IMR-90 (cell line): ENCODE data around the gene PEAK1. TPM values are rescaled to one million over a fixed set of nuclear protein-coding genes. Genes with fewer than 3 reads are reported as not detected.
A peak's percentile ranks its signal among the peaks of the same experiment; 100 is the strongest.

ENCODE experiments used
- ATAC-seq: fragments of 200-7000 bp; cut with Tn5 transposase; 2 replicates; pipeline ENCODE4 v1.9.1; 2020; ENCODE audit warnings: low read depth, mild to moderate bottlenecking, moderate library complexity
- BruUV-seq: library from RNA; stranded (reverse); fragments of 400-500 nt; replicated peaks from 2 replicates; lab custom pipeline; 2021; lab: Mats Ljungman, UMichigan
- CTCF ChIA-PET: fragments of 300-600 bp; formaldehyde crosslinking; extraction: SDS; loops from one replicate; lab custom pipeline; 2021; ENCODE audit warnings: antibody characterized with exemption; lab: Yijun Ruan, JAX
- POLR2A ChIA-PET: fragments of 300-600 bp; sonication (Branson Sonifier 250); formaldehyde crosslinking; loops from one replicate; lab custom pipeline; 2022; ENCODE audit warnings: antibody characterized with exemption; ENCODE audit not compliant: unreplicated experiment; lab: Charles Lee
- DNase-seq: peaks from one replicate; pipeline ENCODE4 v3.0.0; 2013
- H2AFZ ChIP-seq: replicated peaks from 2 replicates; pipeline ENCODE3; 2013; ENCODE audit warnings: low read length, mild to moderate bottlenecking; ENCODE audit not compliant: poor library complexity
- H2AK5ac ChIP-seq: 2 replicates; pipeline ENCODE4 v1.6.1; 2013; ENCODE audit warnings: low read depth, low read length, inconsistent platforms
- H2AK9ac ChIP-seq: replicated peaks from 2 replicates; pipeline ENCODE3; 2013; ENCODE audit warnings: mild to moderate bottlenecking, low read depth, low read length, moderate library complexity; ENCODE audit not compliant: poor library complexity
- H2BK120ac ChIP-seq: 2 replicates; pipeline ENCODE4 v1.6.1; 2013; ENCODE audit warnings: low read depth, low read length, inconsistent platforms
- H2BK15ac ChIP-seq: 3 replicates; pipeline ENCODE4 v1.6.1; 2013; ENCODE audit warnings: low read depth, low read length, inconsistent platforms
- H2BK20ac ChIP-seq: 2 replicates; pipeline ENCODE4 v1.6.1; 2013; ENCODE audit warnings: low read depth, mild to moderate bottlenecking, inconsistent platforms, low read length, moderate library complexity
- H2BK5ac ChIP-seq: 2 replicates; pipeline ENCODE4 v1.6.1; 2013; ENCODE audit warnings: mild to moderate bottlenecking, low read depth, low read length, inconsistent platforms; ENCODE audit not compliant: poor library complexity, severe bottlenecking
- H3K14ac ChIP-seq: replicated peaks from 2 replicates; pipeline ENCODE4 v1.6.1; 2013; ENCODE audit warnings: low read depth, low read length, inconsistent platforms
- H3K18ac ChIP-seq: 2 replicates; pipeline ENCODE4 v1.6.1; 2013; ENCODE audit warnings: low read depth, low read length, control low read depth
- H3K23ac ChIP-seq: 2 replicates; pipeline ENCODE4 v1.6.1; 2013; ENCODE audit warnings: low read depth, low read length, inconsistent platforms
- H3K27ac ChIP-seq: 2 replicates; pipeline ENCODE4 v1.5.1; 2013; ENCODE audit warnings: mild to moderate bottlenecking, control low read depth, low read length; ENCODE audit not compliant: insufficient read depth
- H3K27me3 ChIP-seq: 2 replicates; pipeline ENCODE4 v1.6.1; 2013; ENCODE audit warnings: low read length; ENCODE audit not compliant: control insufficient read depth, insufficient read depth
- H3K36me3 ChIP-seq: 2 replicates; pipeline ENCODE4 v1.6.1; 2013; ENCODE audit warnings: low read length, mixed read lengths; ENCODE audit not compliant: control insufficient read depth, insufficient read depth
- H3K4ac ChIP-seq: 2 replicates; pipeline ENCODE4 v1.6.1; 2013; ENCODE audit warnings: low read depth, low read length, inconsistent platforms
- H3K4me1 ChIP-seq: 2 replicates; pipeline ENCODE4 v1.6.1; 2013; ENCODE audit warnings: low read length, mixed read lengths; ENCODE audit not compliant: control insufficient read depth, insufficient read depth
- H3K4me2 ChIP-seq: 2 replicates; pipeline ENCODE4 v1.6.1; 2013; ENCODE audit warnings: low read depth, mild to moderate bottlenecking, control low read depth, low read length, moderate library complexity
- H3K4me3 ChIP-seq: 2 replicates; pipeline ENCODE4 v1.5.1; 2013; ENCODE audit warnings: low read depth, mild to moderate bottlenecking, control low read depth, low read length, moderate library complexity; ENCODE audit not compliant: insufficient read depth
- H3K56ac ChIP-seq: 2 replicates; pipeline ENCODE4 v1.6.1; 2013; ENCODE audit warnings: low read length, inconsistent platforms; ENCODE audit not compliant: insufficient read depth; ENCODE audit errors: extremely low read depth
- H3K79me1 ChIP-seq, 2 experiments: 2 replicates each; pipeline ENCODE4 v1.6.1; 2013; ENCODE audit warnings: low read length in 2 of 2, inconsistent platforms in 1 of 2, low read depth in 1 of 2
- H3K9ac ChIP-seq: 2 replicates; pipeline ENCODE4 v1.6.1; 2013; ENCODE audit warnings: low read depth, low read length, control low read depth
- H3K9me1 ChIP-seq: 2 replicates; pipeline ENCODE4 v1.6.1; 2013; ENCODE audit warnings: low read length, inconsistent platforms; ENCODE audit not compliant: insufficient read depth
- H3K9me3 ChIP-seq: 2 replicates; pipeline ENCODE4 v1.6.1; 2013; ENCODE audit warnings: low read length; ENCODE audit not compliant: control insufficient read depth, insufficient read depth
- H4K20me1 ChIP-seq: 2 replicates; pipeline ENCODE4 v1.6.1; 2013; ENCODE audit warnings: low read length, inconsistent platforms; ENCODE audit not compliant: insufficient read depth
- H4K5ac ChIP-seq: 2 replicates; pipeline ENCODE4 v1.6.1; 2013; ENCODE audit warnings: mild to moderate bottlenecking, low read depth, low read length, control low read depth
- H4K8ac ChIP-seq, 2 experiments: 2 replicates each; pipeline ENCODE4 v1.6.1; 2013; ENCODE audit warnings: low read depth in 2 of 2, low read length in 2 of 2, control low read depth in 1 of 2, inconsistent platforms in 1 of 2
- H4K91ac ChIP-seq: 2 replicates; pipeline ENCODE4 v1.6.1; 2013; ENCODE audit warnings: low read depth, low read length, inconsistent platforms; ENCODE audit not compliant: insufficient read depth
- CEBPB ChIP-seq: IDR thresholded peaks from 2 replicates; pipeline ENCODE4 v1.6.1; 2012; ENCODE audit warnings: low read depth, low read length, improper control_type of control experiment
- CTCF ChIP-seq: conservative IDR thresholded peaks from 2 replicates; pipeline ENCODE4 v1.5.1; 2012; ENCODE audit warnings: mild to moderate bottlenecking, low read depth, low read length, improper control_type of control experiment
- ELK1 ChIP-seq: fragments of 150-350 bp; IDR thresholded peaks from 2 replicates; pipeline ENCODE4 v1.6.1; 2016; ENCODE audit warnings: low read depth, mild to moderate bottlenecking, low read length, moderate library complexity, borderline replicate concordance
- MXI1 ChIP-seq: IDR thresholded peaks from 2 replicates; pipeline ENCODE4 v1.6.1; 2012; ENCODE audit warnings: low read depth, mild to moderate bottlenecking, low read length, moderate library complexity, borderline replicate concordance
- NFE2L2 ChIP-seq: fragments of 150-350 bp; IDR thresholded peaks from 2 replicates; pipeline ENCODE4 v1.6.1; 2016; ENCODE audit warnings: low read depth, mild to moderate bottlenecking, low read length
- RCOR1 ChIP-seq: IDR thresholded peaks from 2 replicates; pipeline ENCODE4 v1.6.1; 2012; ENCODE audit warnings: mild to moderate bottlenecking, low read length, improper control_type of control experiment; ENCODE audit not compliant: insufficient replicate concordance
- SMC3 ChIP-seq: fragments of 150-350 bp; IDR thresholded peaks from 2 replicates; pipeline ENCODE4 v1.6.1; 2016; ENCODE audit warnings: low read depth, mild to moderate bottlenecking, antibody characterized with exemption, low read length, moderate library complexity
- USF2 ChIP-seq: fragments of 150-350 bp; IDR thresholded peaks from 2 replicates; pipeline ENCODE4 v1.6.1; 2017; ENCODE audit warnings: mild to moderate bottlenecking, antibody characterized with exemption, low read length, low read depth
- WGBS, 2 experiments: methylation state at CpG; one replicate each; pipeline versions ENCODE4 v1.1.5 to v1.1.7; 2013; ENCODE audit warnings: missing lambda C conversion rate in 2 of 2; ENCODE audit not compliant: insufficient read length in 1 of 2; ENCODE audit errors: extremely low coverage in 2 of 2; 5-methylcytosine and 5-hydroxymethylcytosine counted together
- dilution Hi-C: fragments of 300-500 bp; cut with HindIII; formaldehyde crosslinking; loops from one replicate; pipeline ENCODE4 v1.14.3; 2018; ENCODE audit warnings: low sequenced_read_pairs; ENCODE audit not compliant: unreplicated experiment
- in situ Hi-C: fragments of 300-500 bp; cut with MboI; formaldehyde crosslinking; loops from 3 replicates; pipeline ENCODE4 v1.14.3; 2019; ENCODE audit warnings: low sequenced_read_pairs, inconsistent platforms, mixed read lengths
- intact Hi-C: fragments of 100-400 bp; cut with micrococcal nuclease; formaldehyde crosslinking; loops from 2 replicates; pipeline ENCODE4 v1.10.0; 2022
- polyA plus RNA-seq, 3 experiments: library from polyadenylated mRNA; depleted of rRNA; stranded (reverse); fragments of >200 nt; gene quantifications; 2 replicates each; pipeline ENCODE4 v1.2.3, GENCODE V29; 2012; ENCODE audit warnings: low replicate concordance in 1 of 3
- total RNA-seq: library from RNA; depleted of rRNA; stranded (reverse); fragments of >200 nt; gene quantifications from 2 replicates; pipeline ENCODE4 v1.2.3, GENCODE V29; 2012

Gene PEAK1
- total and polyA plus RNA-seq, 2 of the 4 experiments (the other 2 are of a cell fraction) = 21.5 to 43.9 TPM

GRCh38 chr15:77292969-77293558 lies 126.8 kb downstream of the PEAK1 start:
- no peak overlapping the region for H3K23ac ChIP-seq
- intact Hi-C loops = no loop called here
- dilution Hi-C loops = no loop called here
- H4K20me1 ChIP-seq = peaks cover 46% of the 10 kb centered on the region
- in situ Hi-C loops = no loop called here
- ChIA-PET CTCF (no interaction called here), POLR2A (no interaction called here)
- H3K4ac ChIP-seq = no peak overlapping the region
- H2AK5ac ChIP-seq = no peak overlapping the region
- no peak overlapping the region for H3K4me2 ChIP-seq
- no peak overlapping the region for H2BK120ac ChIP-seq
- H3K9me1 ChIP-seq = peaks cover 5% of the 10 kb centered on the region; the same call in 1 of the 2 replicates
- no peak overlapping the region for H2BK15ac ChIP-seq
- no peak overlapping the region for H2BK5ac ChIP-seq
- H2BK20ac ChIP-seq = no peak overlapping the region
- TF ChIP-seq USF2 (no peak), SMC3 (no peak), NFE2L2 (no peak), RCOR1 (no peak), CTCF (no peak), ELK1 (no peak), CEBPB (no peak), MXI1 (no peak)
- no peak overlapping the region for H3K4me3 ChIP-seq
- WGBS, 2 experiments = 100% methylated on average over 1 of the region's 1 CpG; no CpG with 5 or more reads in 1 of the 2 experiments
- H2AK9ac ChIP-seq = no peak overlapping the region
- H3K9ac ChIP-seq = no peak overlapping the region
- peak; percentile 15 for DNase-seq
- ATAC-seq = no peak
- H2AFZ ChIP-seq = no peak overlapping the region
- H3K27ac ChIP-seq = no peak overlapping the region
- no peaks in the 10 kb centered on the region for H3K4me1 ChIP-seq
- no TSS peak for BruUV-seq
- H4K8ac ChIP-seq = no peak overlapping the region
- no peak overlapping the region for H3K56ac ChIP-seq
- H4K91ac ChIP-seq = no peak overlapping the region
- H3K18ac ChIP-seq = no peak overlapping the region
- H4K5ac ChIP-seq = no peak overlapping the region
- no peaks in the 10 kb centered on the region for H3K36me3 ChIP-seq
- no peaks in the 10 kb centered on the region for H3K27me3 ChIP-seq
- H3K9me3 ChIP-seq = no peaks in the 10 kb centered on the region
- H3K79me1 ChIP-seq = peaks cover 21 to 70% of the 10 kb centered on the region in 2 experiments
- H3K14ac ChIP-seq = no peak overlapping the region
